GM20431 (cell line): Measurements from ENCODE around the gene GRIP2.
"Not testable (repeated sequence)": the region's sequence is repeated elsewhere in the genome, so short reads cannot be mapped to it uniquely, and the experiment has no call there.

Experiments
- in situ Hi-C: fragments of 300-500 bp; cut with MseI, MboI; formaldehyde crosslinking; loops from one replicate; pipeline ENCODE4 v1.15.0; 2020; ENCODE audit warnings: low sequenced_read_pairs; ENCODE audit not compliant: unreplicated experiment

The GRIP2 gene

DNA sequence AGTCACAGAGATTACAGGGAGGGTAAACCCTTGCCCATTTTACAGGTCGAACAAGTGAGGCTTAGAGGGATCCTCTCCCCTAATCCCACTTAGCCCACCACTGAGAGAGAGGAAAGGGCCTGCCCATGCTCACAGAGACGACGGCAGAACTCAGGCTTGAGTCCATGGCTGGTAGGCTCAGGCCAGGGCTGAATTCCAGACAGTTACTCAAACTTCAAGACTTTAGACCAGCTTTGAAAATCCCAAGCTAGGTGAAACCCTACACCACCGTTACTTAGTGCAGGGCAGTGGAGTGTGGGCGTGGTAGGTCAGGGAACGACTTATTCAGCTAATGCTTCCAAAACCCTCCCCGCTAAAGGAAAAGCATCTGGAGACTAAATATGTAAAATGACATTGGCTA, 16.4 kb downstream of the GRIP2 start:
- in situ Hi-C loops, result no loop called here

DNA sequence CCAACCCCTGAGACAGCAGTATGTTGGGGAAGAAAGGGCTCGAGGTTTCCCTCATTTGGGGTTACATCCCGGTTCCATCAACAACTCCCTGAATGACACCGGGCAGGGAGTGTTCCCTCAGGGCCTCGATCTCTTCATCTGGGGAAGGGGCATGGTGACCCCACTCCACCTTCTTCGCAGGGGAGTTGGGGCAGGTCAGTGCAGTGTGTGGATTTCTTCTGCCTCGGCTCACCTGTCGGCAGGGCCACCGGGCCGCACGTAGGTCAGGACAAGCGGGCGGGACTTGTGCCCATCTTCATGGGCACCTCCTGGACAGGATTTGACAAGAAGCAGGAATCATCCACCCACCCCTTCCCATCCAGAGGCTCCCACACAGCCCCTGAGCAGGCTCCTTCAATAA, 17.4 kb downstream of the GRIP2 start:
- in situ Hi-C loops, result no loop called here

DNA sequence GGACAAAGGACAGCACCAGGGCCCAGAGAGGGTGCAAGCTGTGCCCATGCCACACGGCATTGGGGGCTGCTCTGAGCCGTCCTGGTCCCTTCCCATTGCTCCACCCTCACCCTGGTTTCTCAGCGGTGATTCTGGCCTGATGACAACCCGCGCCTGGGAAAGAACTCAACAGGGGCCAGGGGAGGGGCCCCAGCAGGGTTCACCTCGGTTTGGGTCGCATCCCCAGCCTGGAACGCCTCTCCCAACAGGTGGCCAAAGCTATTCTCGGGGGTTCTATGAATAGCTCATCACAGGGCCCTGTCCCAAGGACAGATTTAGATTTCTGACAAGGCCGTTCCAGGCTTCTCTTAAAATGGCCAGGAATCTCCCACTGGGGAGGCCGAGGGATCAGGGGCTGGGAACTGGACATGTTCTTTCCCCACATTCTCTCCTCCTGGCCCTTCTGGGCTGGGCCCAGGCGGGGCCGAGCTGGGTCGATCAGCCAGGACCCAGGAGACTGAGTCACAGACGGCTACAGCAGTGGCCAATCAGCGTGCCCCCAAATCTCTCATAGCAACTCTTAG, 17.9 kb downstream of the GRIP2 start:
- in situ Hi-C loops, result no loop called here

DNA sequence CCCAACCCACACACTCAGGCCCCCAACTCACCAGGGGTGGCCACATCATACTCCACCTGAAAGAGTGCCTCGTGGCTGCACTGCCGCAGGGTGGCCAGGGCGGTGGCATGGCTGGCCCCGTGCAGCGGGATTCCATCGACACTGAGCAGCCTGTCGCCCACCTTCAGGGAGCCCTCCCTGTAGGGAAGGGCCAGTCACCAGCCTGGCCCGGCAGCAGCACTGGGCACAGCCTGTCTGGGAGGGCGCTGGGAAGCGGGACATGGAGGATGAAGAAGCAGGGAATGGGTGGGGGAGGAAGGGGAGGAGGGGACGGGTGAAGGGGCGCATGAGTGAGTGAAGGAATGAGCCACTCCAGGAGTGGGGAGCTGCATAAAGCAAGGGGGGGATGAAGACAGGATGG, 18.5 kb downstream of the GRIP2 start:
- in situ Hi-C loops, result no loop called here

DNA sequence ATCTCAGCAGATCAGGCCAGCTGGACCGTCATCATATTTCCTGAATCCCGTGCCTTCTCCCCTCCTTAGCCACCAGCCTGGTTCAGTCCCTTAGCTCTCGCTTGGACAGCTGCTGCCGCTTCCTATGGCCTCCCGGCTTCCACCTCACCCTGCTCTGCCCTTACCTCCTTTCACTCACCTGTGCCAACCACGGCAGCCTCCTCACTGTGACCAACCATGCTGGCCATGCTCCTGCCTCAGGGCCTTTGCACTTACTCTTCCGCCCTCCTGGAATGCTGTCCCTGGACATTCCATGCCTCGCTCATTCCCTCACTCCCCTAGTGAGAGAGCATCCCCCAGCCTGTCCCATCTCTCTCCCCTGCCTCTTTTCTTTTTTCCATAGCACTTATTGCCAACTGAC, 19.2 kb downstream of the GRIP2 start:
- in situ Hi-C loops, result no loop called here

DNA sequence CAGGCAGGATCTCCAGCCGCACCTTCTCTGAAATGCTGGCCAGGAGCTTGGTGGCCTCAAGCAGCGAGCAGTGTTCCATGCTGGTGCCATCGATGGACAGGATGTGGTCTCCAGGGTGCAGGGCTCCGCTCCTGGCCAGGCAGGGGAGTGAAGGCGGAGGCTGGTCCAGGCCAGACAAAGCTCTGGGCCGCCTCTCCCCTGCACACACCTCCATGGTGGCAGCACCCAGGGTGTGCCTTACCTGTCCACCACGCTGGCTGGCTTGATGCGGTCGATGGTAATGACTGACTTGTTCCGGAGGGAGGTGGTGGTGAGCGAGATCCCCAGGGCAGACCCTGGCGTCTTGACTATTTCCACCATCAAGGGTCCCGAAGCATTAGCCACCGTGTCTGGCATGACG, 20.0 kb downstream of the GRIP2 start:
- in situ Hi-C loops, result no loop called here

DNA sequence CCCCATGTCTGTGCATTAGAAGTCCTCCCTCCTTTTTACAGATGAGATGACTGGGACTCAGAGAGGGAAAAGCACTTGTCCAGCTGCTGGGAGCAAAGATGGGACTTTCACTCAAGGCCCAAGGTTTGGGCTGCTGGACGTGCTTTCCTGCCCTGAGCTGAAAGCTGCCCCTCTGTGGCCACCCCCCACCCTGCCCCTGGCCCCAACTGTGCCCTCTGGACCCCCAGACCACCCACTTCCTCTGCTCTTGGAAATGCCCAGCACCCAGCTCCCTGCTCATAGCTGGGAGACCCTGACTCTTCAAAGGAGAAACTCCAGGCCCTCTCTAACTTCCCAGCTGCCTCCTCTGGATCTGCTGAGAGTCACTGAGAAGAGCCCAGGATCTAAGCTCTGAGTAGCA, 20.7 kb downstream of the GRIP2 start:
- in situ Hi-C loops, result no loop called here

DNA sequence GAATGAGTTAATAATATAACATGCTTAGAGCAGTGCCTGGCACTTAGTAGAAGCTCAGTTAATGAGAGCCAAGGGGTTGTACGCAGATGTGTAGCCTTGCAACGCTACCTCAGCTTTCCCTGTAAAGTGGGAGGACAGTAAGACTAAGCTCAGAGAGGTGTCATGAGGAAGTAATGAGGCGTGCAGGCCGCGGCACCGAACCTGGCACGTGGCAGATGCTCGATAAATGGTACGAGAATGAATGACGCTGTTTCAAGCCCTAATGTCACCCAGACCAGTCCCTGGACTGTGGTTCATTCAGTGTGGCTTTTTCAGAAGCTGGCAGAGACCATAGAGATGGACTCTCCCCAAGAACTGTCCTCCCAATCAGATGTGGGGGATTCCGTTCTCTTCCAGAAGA, 21.2 kb downstream of the GRIP2 start:
- in situ Hi-C loops, result no loop called here

DNA sequence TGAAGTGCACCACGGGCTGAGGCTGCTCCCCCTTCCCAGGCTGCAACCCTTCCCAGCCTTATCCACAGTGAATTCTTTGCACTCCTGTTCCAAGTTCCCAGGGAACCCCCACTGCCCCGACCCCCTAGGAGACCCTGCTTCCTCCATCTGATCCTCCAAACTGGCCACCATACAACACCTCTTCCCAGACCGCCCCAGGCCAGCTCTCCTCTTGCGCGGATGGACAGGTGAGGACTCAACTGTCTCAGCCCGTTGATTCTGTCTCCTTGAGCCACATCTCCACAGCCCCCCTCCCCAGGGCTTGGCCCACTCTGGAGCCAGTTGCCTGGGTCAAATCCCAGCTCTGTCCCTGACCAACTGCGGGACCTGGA, 21.7 kb downstream of the GRIP2 start:
- in situ Hi-C loops, result no loop called here

DNA sequence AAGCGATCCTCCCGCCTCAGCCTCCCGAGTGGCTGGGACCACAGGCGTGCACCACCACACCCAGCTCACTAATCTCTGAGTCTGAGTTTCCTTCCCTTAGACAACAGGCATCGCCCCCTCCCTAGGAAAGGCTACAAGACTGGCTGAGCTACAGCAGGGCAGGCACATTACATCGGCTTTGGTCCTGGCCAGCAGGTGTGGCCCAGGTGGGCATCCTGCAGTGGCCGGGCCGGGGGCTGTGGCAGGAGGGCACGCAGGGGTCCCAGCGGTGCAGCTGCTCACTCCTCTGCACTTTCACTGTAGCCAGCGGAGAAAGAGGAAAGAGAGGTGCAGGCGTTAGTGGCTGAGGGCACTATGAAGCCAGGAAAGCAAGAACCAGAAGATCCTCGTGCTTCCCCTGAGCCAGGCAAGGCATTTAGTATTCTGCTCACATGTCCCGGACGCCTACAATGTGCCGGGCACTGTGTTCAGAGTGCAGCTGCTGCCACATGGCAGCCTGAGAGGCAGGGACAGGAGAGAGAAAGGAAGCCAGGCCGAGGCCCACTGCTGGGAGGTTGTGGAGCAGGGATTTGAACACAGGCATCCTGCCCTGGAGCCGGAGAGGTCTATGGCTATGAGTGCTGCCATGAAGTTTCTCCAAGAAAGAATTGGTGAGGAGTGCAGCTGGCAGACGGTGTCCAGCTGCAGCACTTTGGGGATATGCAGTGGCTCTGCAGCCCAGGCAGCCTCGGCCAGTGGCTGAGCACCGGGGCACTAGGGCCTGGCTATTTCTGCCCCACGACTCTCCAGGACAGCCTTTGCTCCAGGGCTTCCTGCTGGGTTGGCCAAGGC, 22.3 kb downstream of the GRIP2 start:
- in situ Hi-C loops, result no loop called here

DNA sequence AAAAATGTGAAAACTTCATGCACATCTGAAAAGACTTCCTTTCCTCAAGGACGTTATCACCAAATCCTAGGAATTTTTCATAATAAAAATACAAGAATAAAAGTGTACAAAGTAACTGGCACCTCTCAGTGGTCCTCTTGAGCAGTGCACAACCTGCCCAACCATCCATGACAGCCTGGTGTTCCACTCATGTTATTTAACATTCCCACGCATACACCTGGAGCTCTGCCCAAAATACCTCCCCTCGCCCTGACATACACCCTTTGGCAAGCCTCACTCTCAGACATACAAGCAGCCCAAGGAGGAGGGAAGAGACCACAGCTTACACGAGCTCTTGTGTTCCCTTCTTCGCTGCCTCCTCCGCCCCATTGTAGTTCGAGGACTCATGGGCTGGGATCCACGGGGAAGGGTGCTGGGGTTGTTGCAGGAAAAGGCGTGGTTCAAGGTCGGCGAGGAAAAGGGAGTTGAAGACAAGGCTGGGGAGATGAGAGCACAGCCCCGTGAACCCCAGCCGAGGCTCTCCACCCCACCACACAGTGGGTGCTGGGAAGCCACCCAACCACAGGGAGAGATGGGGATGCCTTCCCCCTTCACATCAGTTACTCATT, 23.3 kb downstream of the GRIP2 start:
- in situ Hi-C loops, result no loop called here

DNA sequence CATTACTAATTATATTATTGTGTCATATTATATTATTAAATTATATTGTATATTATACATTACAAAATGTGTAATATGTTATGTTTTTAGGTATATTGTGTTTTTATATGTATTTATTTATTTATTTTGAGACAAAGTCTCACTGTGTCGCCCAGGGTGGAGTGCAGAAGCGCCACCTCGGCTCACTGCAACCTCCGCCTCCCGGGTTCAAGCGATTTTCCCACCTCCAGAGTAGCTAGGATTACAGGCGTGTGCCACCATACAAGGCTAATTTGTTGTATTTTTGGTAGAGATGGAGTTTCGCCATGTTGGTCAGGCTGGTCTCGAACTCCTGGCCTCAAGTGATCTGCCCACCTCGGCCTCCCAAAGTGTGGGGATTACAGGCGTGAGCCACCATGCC, 24.6 kb downstream of the GRIP2 start:
- in situ Hi-C loops, result not testable (repeated sequence)

DNA sequence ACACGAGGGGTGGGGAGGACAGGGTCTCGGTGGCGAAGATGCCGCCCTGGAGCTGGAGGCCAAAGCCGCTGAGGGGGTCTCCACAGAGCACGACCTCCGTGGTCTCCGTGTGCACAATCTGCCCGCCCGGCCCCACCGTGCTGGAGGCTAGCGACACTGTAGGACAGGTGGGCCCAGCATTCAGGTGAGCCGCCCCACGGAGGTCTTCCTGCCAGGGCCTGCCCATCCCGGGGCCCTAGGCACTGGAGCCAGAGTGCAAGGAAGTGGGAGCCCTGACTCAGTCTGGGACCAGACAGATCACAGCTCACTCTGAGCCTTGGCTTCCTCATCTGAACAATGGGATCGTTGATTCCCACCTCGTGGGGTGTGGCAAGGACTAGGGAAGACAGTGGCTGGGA, 25.8 kb downstream of the GRIP2 start:
- in situ Hi-C loops, result no loop called here

DNA sequence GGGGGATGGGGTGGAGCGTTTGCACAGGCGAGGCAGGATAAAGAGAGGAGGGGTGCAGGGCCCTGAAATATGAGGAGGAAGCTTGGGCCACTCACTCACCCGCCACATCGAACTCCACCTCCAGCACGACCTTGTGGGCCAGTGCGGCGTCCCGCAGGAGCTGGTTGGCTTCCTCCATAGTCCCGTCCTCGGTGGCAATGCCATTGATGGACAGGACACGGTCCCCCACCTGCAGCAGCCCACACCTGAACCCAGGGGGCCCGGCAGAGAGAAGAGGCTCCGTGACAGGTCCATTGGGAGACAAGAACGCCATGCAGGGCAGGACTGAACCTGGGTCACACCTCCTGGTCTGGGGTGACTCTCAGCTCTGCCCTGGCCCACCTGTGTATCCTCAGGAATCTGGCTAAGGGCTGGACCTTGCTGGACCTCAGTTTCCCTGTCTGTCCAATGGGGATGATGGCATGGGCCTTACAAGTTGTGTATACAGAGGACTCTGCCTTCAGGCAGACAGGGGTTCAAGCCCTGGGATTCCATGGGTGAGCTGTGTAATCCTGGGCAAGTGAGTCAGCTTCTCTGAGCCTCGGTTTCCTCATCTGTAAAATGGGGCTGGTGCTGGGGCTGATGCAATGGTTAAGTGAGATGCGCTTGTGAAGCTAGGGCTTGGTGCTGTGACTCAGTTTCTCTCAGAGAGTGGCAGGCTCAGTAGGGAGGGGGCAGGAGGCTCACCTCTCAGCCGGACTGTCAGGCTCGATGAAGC, 26.4 kb downstream of the GRIP2 start:
- in situ Hi-C loops, result no loop called here

DNA sequence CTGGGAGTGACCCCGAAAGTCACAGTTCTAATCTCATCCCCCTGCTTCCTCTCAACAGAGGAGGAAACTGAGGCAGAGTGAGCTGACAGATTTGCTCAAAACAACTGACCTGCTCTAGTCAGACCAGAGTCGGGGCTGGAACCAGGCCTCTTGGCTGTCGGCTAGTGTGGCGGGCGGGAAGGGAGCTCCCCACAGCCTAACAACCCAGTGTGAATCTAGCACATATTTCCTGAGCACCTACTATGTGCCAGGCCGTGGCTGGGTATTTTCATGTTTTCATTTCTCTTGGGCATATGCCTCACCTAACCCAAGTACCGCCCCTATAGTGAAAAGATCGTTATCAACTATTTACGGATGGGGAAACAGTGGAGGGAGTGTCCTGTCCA, 27.2 kb downstream of the GRIP2 start:
- in situ Hi-C loops, result no loop called here

DNA sequence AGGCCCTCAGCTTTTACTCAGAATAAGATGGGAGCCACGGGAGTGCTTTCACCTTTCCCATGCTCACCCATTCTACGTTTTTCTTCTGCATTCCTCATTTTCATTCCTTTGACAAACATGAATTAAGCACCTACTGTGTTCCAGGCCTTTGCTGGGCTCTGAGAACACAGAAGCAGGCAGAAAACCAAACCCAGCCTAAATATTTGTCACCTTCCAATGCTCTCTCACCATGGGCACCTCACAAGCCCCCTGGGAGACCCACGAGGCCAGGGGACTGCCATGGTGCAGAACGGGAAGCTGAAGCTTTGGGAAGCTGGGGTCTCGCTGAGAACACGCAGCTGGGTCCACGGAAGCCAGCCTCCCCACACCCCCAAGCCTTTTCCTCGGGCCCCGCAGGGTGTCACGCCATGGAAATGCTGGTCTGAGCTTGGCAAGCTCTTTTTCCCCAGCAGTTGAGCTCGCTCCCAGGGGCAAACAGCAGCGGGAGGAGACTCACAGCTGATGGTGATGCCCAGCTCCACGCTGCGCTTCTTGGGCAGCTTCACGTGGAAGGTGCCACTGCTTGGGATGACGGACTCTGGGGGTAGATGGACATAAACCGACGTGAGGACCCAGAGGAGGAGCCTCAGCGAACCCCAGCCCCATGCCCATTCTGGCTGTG, 27.7 kb downstream of the GRIP2 start:
- in situ Hi-C loops, result no loop called here

DNA sequence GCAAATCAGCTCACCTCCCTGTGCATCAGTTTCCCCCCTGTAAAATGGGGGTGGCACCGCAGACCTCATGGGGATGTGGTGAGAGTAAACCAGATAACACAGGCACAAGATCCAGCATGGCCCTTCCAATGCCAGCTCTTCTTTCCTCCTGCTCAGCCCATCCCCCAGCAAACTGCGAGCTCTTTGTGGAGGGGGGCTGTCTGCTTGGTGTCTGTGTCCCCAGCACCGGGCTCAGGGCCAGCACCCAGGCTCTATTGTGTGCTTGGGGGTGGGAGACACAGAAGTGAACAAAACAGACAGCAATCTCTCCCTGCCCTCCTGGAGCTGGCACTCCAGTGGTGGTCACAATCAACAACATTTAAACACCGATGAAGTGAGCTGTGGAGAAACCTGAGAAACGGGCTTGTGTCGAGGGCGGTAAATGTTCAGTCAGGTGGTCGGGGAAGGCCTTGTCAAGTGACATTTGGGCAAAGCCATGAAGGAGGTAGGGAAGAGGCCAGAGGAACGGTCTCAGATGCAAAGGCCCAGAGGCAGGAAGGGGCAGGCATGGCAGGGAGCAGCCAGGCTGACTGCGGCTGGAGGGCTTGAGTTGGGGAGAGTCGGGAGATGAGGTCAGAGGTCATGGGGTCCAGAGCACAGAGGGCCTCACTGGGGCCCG, 28.4 kb downstream of the GRIP2 start:
- in situ Hi-C loops, result no loop called here

DNA sequence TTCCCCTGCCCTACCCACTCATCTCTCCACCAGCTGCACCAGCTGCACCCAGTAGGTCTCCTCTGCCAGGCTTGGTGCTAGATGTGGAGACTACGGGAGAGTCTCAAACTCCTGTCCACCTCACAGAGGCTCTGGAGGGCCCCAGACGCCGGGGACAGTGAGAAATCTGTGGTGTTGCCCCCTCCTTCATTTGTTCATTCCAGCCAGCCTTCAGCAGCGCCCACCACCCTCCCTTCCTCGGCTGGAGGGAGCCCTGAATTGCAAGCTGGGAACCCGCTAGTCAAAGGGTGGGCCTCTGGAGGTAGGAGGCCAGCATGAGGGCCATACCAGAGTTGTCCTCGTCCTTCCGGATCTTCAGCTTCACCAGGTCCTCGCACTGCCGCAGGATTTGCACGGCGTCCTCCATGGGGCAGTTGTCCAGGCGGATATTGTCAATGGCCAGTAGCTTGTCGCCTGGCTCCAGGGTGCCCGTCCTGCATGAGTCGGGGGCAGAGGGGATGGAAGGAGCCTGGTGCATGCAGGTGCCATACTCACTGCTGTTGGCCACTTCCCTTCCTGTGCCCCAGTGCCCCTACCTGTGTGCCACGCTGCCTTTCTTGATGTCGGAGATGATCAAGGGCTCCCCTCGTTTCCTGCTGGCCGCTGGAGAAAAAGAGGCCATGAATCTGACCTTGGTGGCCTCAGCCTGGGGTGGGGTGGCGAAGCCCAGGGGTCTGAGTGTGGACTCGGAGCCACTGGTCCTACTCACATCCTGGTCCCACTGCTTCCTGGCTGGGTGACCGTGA, 29.1 kb downstream of the GRIP2 start:
- in situ Hi-C loops, result no loop called here

DNA sequence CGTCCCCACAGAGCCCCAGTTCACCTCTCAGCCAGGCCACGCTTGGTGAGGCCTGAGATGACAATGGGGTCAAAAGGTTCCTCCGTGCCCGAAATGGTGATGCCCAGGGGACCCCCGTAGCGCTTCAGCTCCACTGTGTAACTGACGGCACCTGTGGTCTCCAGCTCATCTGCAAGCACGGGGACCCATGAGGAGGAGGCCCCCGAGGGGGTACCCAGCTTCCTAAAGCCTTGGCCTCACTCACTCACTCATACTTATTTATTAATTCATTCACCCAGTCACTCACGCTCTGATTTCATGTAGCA, 30.4 kb downstream of the GRIP2 start:
- in situ Hi-C loops, result no loop called here
